Activated gamma-delta T cell (primary cell): ENCODE results near the gene FBXO11.

Experiments used
- DNase-seq: peaks from one replicate; lab custom pipeline; 2025; lab: John Stamatoyannopoulos, UW

Gene FBXO11

DNA sequence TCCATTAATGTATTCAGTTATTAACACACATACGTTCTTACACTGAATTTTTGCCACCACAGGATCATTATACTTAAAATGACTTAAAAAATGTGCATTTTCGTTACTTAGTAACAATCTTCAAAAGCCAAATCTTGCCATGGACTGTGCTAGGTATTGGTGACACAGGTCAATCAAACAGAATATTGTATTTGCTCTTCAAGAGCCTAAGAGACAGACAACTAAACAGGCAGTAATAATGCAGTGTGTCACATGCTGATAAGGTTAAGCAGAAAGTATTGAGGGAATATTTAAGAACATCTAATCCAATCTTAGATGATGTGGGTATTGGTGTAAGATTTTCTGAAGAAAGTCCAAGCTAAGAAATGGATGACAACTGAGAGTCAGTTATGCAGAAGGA, 56.9 kb downstream of the FBXO11 start:
- no peak for DNase-seq

DNA sequence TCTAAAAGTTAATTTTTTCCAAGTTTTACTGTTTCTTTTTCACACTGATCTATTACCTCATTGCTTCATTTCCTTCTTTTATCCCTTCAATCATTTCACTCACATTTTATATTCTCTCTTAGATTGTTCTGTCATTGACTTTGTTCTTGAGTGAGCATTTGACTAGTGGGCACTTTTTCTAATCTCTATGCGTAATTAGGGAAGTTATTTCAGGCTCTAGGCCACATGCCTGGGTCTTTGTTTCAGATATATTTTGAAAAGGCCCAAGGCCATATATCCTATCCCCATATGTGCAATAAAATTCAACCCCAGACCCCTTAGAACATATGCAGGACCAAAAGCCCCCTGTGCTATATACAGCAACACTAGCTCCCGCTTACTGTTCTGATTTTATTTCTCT, 62.1 kb downstream of the FBXO11 start:
- DNase-seq, result no peak

DNA sequence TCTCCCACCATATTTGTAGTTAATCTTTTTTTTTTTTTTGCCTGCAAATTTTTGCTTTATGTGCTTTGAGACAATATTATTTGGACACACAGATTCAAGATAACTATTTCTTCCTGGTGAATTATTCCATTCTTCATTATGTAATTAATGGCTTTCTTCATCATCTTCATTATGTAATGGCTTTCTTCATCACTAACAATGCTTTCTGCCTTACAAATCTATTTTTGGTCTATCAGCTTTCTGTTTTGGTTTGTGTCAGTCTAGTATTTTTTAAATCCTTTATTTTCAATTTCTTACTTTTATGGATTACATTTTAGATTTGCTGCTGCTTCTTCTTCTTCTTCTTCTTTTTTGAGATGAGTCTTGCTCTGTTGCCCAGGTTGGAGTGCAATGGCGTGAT, 62.9 kb downstream of the FBXO11 start:
- DNase-seq, result no peak

DNA sequence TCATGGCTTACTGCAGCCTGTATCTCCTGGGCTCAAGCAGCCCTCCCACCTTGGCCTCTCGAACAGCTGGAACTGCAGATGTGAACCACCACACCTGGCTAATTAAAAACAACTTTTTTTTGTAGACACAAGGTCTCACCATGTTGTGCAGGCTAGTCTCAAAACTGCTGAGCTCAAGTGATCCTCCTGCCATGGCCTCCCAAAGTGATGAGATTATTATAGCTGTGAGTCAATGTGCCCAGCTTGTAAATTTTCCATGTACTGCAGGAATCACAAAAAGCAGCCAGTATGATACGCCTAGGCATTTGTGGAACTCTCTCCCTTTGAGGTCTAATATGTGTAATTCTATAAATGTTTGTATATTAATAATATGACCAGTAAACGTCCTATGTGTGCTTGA, 63.5 kb downstream of the FBXO11 start:
- DNase-seq, result no peak

DNA sequence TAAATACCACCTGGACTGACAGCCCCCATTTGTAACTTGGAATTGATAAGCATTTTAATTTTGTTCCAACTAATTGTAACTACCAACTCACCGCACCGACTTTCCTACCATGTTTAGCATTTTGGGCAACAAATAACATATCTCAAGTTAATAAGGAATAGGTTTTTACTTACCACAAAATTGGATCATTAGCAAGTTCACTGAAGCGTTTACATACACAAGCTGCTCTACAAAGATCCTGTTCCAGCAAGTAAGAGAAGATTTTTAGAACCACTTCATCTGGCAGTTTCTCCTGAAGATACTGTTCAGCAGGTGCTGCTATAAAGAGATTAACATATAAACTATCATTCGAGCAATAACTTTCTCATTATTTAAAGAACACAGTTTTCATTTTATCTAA, 67.6 kb downstream of the FBXO11 start:
- no peak for DNase-seq

DNA sequence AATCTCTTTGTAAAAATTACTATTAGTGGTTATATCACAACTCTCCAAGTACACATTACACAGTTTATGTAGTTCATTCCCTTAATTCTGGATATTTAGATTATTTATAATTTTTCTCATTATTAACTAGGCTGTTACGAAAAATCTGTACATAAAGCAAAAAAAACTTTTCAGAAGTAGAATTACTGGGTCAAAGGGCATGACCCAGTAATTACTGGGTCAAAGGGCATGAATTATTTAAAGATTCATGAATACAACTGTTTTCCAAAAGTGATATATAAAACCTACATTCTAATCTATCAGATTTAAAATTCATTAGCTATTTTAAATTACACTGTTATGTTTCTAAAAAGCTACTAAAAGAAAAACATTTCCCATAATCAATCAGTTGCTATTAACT, 68.0 kb downstream of the FBXO11 start:
- DNase-seq, result no peak

DNA sequence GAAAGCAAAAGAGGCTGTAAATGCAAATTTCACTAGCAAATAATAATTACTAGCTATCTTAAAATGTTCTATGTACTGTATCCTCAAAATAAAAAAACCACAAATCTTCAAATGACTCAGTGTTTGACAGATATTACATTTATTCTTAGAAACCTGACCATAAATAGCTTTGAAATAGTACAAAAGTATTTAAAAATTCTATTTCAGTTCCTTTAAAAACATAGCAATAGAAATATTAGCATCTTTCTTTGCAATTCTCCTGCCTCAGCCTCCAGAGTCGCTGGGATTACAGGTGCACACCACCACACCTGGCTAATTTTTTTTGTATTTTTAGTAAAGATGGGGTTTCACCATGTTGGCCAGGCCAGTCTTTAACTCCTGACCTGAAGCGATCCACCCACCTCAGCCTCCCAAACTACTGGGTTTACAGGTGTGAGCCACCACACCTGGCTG, 72.8 kb downstream of the FBXO11 start:
- no peak for DNase-seq

DNA sequence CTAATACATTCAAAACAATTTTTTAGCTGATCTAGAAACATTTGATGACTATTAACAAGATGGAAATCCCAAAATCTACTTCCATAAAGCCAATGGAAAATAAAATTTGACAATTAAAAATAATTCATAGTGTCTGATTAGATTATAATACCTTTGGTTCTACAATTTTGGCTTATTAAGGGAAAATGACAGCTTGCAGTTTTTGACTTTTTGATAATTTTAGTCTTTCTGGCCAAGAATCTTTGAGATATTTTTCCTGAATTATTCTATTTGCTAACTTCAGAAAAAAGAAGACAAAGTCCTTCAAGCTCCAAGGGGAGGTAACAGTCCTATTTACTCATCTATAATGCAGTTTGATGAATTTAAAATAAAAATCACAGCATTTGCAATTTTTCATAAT, 83.8 kb downstream of the FBXO11 start:
- no peak for DNase-seq

DNA sequence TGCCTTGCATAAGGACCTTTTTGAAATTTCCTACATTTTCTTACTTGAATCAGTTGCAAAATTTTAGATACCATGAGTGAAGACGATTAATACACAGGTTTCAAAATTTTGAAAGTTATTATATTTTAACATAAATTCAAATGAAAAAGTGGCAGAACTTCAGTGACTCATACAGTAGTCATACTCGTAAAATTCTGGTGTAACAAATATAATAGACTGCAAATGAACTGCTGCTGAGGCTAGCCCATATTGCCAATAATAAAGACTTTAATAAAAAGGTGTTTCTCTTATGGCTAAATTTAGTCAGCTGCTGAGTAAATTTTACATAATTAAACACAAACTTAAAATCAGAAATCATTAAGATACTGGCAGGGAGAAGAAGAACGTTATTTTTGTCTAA, 86.5 kb downstream of the FBXO11 start:
- DNase-seq, result no peak

DNA sequence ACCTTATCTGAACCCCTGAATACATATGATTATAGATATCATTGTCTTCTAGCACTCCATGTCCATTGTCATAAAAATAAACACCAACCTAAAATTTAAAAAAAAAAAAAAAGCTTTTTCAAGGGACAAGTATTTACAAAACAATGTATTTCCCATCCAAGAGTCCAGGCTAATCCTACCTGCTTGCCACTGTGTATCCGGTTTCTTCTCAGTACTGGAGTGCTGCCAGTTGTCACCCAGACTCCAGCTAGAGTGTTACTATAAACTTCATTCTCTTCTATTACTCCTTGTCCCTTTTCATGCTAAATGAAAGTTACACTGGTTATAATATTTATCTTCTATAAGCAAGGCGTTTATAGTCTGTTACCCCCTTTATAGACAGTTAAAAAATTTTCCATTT, 87.5 kb downstream of the FBXO11 start:
- no peak for DNase-seq

DNA sequence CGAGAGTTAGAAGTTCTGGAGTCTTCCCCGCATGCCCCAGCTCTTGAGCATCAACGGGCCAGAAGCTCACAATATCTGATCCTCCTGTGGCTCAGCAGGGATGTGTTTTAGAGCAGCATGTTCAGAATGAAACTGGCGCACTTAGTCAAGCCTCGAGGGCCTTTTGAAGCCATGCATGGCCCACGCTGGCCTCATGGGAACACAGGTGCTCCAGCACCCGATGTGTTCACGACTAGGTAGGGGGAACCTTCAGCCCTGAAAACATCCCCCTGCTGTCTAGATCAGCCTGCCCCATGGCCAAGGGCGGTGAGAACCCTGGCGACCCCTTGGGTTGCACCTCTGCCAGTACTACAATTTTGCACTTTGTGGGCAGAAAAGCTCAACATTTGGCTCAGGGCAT, 90.5 kb downstream of the FBXO11 start:
- no peak for DNase-seq

DNA sequence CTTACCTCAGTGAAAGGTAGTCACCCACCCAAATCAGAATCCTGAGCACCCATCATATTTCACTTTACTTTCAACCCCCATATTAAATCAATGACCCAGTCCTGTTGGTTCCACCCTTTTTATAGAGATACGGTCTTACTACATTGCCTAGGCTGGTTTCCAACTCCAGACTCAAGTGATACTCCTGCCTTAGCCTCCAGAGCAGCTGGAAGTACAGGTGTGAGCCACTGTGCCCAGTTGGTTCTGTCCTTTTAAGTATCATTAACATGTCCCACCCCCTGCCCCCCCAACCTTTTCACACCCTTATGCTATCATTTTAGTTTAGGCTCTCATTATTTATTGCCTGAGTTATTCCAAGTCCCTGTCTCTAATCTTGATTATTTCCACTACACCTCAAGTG, 94.6 kb downstream of the FBXO11 start:
- no peak for DNase-seq

DNA sequence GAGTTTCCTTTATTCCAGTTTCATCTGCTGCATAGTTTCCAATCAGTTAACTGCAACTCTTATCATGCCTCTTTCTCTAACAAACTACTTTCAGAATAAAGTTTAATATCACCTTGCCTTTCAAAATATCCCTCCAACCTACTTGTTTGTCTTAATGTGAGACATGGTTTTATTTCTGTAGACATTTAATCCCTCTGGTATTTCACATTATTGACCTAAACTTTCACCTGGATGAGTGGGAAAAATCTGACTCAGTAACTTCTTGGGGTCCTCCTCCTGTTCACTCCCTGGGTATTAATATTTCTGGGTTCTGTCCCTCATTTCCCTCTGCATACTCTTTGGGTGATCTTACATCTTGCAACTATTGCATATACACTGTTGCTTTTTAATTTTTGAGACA, 95.4 kb downstream of the FBXO11 start:
- no peak for DNase-seq

DNA sequence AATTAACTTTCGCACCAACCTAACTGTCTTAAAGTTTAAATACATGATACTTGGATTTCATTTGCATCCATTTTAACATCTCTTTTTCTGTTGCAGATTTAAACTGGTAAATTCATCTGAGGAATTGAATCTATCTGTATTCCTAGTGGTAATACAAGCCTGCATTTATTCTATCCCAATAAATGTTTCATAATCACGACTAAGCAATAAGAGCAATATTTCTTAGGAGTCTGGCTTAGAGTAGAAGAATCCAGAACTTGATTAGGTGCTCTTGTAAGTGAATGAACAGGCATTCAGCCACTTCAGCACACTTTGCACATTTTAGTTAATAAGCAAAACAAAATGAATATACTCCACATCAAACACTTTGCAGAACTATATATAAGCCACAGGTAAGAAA, 96.4 kb downstream of the FBXO11 start:
- no peak for DNase-seq

DNA sequence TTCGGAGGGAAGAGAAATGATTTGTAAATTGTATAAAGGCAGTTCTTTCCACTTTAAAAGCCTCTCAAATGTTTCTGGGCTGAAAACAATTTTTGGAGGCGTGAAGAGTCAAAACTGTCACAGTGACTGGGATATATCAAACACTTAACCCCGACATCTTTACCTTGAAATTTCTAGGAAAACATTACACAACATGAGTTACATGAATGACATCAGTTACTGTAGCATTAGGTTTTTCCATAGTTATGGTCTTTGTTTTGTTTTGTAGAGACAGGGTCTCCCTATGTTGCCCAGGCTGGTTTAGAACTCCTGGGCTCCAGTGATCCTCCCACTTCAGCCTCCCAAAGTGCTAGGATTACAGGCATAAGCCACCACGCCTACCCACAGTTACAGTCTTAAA, 97.7 kb downstream of the FBXO11 start:
- DNase-seq, result no peak

DNA sequence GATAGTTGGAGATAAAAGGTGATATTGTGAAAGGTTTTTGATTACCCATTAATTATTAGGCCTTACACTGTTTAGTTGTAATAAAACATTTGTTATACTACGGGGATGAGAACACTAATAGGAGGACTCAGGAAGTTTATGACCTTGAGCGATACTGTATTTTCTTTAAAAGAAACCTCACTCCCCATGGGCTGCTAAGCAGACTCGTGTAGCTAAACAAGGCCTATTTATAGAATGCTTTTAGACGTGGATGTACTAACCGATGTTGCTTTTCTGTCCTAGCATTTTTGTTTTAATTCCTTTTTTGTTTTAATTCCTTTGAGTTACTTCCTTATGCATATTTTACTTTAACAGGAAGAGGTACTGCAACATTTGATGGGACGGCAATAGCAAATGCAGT, 100.4 kb downstream of the FBXO11 start:
- DNase-seq, result no peak

DNA sequence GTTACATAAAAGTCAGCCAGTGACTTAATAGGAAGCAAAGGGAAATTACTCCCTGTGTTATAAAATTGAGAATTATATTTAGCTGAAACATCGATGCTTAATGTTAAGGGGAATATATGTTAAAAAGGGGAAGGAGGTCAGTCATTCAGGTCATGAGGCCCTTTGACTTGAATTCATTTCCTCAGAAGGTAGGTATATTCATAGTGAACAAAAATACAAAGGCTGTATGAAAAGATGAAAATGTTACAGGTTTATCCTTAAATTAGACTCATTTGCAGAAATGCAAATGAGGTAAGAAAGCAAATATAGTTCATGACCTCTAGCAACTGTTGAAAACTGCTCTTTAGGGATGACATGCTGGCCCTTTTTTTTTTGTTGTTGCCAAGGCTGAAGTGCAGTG, 102.5 kb downstream of the FBXO11 start:
- DNase-seq, result no peak

DNA sequence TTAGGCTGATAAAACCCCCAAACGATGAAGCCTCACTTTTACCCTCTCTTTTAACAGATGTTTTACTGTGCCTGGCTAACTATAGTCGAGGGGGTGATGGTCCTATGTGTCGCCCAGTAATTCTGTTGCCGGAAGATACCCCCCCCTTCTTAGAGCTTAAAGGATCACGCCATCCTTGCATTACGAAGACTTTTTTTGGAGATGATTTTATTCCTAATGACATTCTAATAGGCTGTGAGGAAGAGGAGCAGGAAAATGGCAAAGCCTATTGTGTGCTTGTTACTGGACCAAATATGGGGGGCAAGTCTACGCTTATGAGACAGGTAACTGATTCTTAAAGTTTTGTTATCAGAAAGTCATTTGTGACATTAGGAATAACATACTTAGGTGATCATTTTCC, 102.9 kb downstream of the FBXO11 start:
- no peak for DNase-seq

DNA sequence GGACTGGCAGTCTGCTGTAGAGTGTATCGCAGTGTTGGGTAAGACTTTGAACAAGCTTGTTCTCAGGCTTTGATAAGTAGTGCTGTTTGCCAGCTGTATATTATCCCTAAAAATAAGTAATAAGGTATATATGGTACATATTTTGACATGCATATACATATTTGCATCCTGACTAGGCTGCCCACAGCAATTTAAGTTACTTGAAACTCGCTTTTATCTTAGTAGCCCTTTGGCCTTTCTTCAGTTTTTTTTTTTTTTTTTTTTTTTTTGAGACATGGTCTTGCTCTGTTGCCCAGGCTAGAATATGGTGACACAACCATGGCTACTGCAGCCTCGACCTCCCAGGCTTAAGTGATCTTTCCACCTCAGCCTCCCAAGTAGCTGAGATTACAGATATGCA, 105.2 kb downstream of the FBXO11 start:
- DNase-seq, result no peak

DNA sequence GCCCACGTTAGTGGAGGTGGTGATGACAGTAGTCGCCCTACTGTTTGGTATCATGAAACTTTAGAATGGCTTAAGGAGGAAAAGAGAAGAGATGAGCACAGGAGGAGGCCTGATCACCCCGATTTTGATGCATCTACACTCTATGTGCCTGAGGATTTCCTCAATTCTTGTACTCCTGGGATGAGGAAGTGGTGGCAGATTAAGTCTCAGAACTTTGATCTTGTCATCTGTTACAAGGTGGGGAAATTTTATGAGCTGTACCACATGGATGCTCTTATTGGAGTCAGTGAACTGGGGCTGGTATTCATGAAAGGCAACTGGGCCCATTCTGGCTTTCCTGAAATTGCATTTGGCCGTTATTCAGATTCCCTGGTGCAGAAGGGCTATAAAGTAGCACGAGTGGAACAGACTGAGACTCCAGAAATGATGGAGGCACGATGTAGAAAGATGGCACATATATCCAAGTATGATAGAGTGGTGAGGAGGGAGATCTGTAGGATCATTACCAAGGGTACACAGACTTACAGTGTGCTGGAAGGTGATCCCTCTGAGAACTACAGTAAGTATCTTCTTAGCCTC, 107.2 kb downstream of the FBXO11 start:
- DNase-seq, result no peak

DNA sequence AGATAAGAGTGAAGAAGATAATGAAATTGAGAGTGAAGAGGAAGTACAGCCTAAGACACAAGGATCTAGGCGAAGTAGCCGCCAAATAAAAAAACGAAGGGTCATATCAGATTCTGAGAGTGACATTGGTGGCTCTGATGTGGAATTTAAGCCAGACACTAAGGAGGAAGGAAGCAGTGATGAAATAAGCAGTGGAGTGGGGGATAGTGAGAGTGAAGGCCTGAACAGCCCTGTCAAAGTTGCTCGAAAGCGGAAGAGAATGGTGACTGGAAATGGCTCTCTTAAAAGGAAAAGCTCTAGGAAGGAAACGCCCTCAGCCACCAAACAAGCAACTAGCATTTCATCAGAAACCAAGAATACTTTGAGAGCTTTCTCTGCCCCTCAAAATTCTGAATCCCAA, 107.7 kb downstream of the FBXO11 start:
- no peak for DNase-seq

DNA sequence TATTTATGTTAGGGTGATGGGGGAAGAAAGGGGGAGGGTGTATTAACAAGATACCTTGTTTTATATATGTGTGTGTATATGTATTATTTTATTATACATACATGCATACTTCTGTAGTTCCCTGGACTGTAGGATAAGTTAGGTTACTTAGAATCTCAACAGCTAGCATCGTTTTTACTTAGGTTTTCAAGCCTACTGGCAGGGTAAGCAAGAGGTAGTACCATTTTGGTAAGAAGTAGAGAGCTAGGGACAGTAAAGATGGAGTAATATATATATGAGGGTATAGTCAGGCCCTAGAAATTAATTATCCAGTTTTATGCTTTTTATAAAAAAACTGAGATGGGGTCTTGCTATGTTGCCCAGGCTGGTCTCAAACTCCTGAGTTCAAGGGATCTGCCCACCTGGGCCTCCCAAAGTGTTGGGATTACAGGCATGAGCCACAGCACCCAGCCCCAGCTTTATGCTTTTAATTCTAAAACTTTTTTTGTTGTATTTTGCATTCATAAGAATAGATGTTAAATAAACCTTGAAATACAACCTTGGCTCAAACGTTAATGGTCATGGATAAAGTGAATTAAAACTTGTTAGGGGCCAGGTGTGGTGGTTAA, 110.1 kb downstream of the FBXO11 start:
- DNase-seq, result no peak

DNA sequence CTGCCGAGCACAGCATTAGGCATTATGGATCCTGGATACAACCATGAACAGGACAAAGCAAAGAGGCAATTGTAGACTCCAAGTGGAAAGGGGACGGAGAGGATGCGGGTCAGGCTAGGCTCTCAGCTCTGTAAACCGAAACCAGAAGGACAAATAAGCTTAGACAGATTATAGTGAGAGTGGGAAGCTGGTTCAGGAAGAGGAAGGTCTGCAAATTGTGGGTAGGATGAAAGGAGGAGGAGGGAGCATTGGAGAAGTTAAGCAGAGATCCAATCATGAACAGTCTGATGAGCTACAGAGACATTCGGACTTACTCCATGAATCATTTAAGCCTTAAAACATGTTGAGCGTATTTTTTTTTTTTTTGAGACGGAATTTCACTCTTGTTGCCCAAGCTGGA, 120.3 kb downstream of the FBXO11 start:
- DNase-seq, result no peak

DNA sequence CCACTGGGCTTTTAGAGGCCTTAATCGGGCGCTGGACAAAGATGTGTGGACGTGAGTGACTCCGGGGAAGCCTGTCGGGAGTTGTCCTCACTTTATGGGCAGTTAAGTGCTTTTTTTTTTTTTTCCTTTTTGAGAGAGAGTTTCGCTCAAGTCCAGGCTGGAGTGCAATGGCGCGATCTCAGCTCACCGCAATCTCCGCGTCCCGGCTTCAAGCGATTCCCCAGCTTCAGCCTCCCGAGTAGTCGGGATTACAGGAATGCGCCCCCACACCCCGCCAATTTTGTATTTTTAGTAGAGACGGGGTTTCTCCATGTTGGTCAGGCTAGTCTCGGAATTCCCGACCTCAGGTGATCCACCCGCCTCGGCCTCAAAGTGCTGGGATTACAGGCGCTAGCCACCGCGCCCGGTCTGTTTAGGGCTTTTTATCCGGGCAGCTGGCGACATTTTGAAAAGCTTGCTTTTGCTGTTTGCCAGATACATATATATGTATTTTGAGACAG, 121.9 kb downstream of the FBXO11 start:
- no peak for DNase-seq
